Activated naive CD8-positive, alpha-beta T cell treated with anti-CD3 and anti-CD28 coated beads, Interleukin-2, amount 10 ng/mL, durations not matched to agents 7 days and 5 days (primary cell): ENCODE results near the gene LEKR1. TPM values are rescaled to one million over a fixed set of nuclear protein-coding genes. Genes with fewer than 3 reads are reported as not detected.

Source experiments
- ATAC-seq: fragments of 150-1000 bp; cut with Tn5 transposase; one replicate; pipeline ENCODE4 v1.10.0; 2021; ENCODE audit warnings: low read depth, moderate library complexity
- POLR2A ChIA-PET: fragments of 350-600 bp; sonication (Branson Sonifier 250); formaldehyde crosslinking; loops from one replicate; lab custom pipeline; 2021; ENCODE audit warnings: antibody characterized with exemption; lab: Charles Lee
- DNase-seq: peaks from one replicate; pipeline ENCODE4 v3.0.0; 2021
- H3K27ac Mint-ChIP-seq: one replicate; pipeline ENCODE4 v1.8.0; 2022; ENCODE audit warnings: mild to moderate bottlenecking, mixed read lengths
- H3K27me3 Mint-ChIP-seq: one replicate; pipeline ENCODE4 v1.8.0; 2022; ENCODE audit warnings: mild to moderate bottlenecking, moderate library complexity, mixed read lengths
- H3K36me3 Mint-ChIP-seq: one replicate; pipeline ENCODE4 v1.8.0; 2021; ENCODE audit warnings: mild to moderate bottlenecking, mixed read lengths
- H3K4me1 Mint-ChIP-seq: one replicate; pipeline ENCODE4 v1.8.0; 2021; ENCODE audit warnings: mixed read lengths
- H3K4me3 Mint-ChIP-seq: one replicate; pipeline ENCODE4 v1.8.0; 2022; ENCODE audit warnings: mild to moderate bottlenecking, moderate library complexity, mixed read lengths
- H3K9me3 Mint-ChIP-seq: one replicate; pipeline ENCODE4 v1.8.0; 2021; ENCODE audit warnings: mixed read lengths
- total RNA-seq, 2 experiments: library from RNA; stranded (reverse); gene quantifications; one replicate each; pipeline ENCODE4 v1.2.3, GENCODE V29; 2021

The LEKR1 gene
- total RNA-seq, 2 experiments from 2014 or later = 1.3 to 1.5 TPM

DNA sequence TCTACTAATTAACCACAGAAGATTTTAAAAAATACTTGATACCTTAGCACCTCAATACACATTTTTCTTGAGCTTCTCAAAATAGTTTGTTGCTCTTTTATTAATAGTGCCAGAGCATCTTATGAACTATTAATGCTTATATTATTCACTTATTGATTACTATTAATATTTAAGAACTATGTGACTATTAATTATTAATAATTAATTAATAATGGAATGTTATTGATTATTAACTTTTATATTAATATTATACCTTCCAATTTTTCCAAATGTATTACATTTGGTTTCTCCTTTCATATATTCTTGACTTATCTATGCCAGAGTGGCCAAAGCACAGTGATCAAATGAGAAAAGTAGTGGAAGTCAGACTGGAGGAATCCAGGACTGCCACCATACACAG lies 195.5 kb downstream of the LEKR1 start:
- no peak for ATAC-seq
- Mint-ChIP-seq H3K9me3 (no peaks in the 10 kb centered on the region), H3K4me1 (peaks cover 5% of the 10 kb centered on the region), H3K27ac (no peak overlapping the region), H3K36me3 (peaks cover 2% of the 10 kb centered on the region), H3K27me3 (peaks cover 2% of the 10 kb centered on the region), H3K4me3 (no peak overlapping the region)
- DNase-seq = no peak
- POLR2A ChIA-PET = no interaction called here

DNA sequence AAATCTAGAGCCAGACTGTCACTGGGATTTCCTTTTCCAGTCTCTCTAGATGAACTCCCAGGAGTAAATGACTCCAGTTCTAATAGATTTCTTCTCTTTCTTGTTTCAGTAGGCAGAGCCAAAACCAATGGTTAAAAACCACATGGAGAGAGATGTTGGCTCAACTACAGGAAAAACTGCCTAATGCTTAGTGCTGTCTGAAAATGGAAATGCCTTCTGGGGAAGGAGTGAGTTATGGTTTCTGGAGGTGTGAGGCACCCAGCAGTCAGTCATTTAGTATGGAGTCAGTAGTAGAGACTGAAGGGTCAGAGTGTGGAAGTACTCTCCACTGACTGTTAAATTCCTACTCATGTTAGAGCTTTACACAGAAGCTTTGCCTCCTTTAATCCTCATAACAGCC lies 197.1 kb downstream of the LEKR1 start:
- no peak for ATAC-seq
- Mint-ChIP-seq H3K9me3 (no peaks in the 10 kb centered on the region), H3K4me1 (peaks cover 8% of the 10 kb centered on the region), H3K27ac (no peak overlapping the region), H3K27me3 (peaks cover 5% of the 10 kb centered on the region), H3K4me3 (no peak overlapping the region), H3K36me3 (peaks cover 2% of the 10 kb centered on the region)
- DNase-seq = no peak
- POLR2A ChIA-PET = no interaction called here

GRCh38 chr3:157026091-157026490 lies 199.9 kb downstream of the LEKR1 start:
- DNase-seq (no peak), ATAC-seq (no peak)
- Mint-ChIP-seq H3K27ac (no peak overlapping the region), H3K36me3 (peaks cover 2% of the 10 kb centered on the region), H3K9me3 (no peaks in the 10 kb centered on the region), H3K4me3 (no peak overlapping the region), H3K4me1 (peaks cover 8% of the 10 kb centered on the region), H3K27me3 (peaks cover 7% of the 10 kb centered on the region)
- POLR2A ChIA-PET = no interaction called here

GRCh38 chr3:157027861-157028745 lies 201.9 kb downstream of the LEKR1 start:
- ATAC-seq (no peak), DNase-seq (no peak)
- Mint-ChIP-seq H3K27me3 (peaks cover 9% of the 10 kb centered on the region), H3K4me1 (peaks cover 3% of the 10 kb centered on the region), H3K4me3 (no peak overlapping the region), H3K9me3 (no peaks in the 10 kb centered on the region), H3K36me3 (peaks cover 2% of the 10 kb centered on the region), H3K27ac (no peak overlapping the region)
- POLR2A ChIA-PET = no interaction called here

DNA sequence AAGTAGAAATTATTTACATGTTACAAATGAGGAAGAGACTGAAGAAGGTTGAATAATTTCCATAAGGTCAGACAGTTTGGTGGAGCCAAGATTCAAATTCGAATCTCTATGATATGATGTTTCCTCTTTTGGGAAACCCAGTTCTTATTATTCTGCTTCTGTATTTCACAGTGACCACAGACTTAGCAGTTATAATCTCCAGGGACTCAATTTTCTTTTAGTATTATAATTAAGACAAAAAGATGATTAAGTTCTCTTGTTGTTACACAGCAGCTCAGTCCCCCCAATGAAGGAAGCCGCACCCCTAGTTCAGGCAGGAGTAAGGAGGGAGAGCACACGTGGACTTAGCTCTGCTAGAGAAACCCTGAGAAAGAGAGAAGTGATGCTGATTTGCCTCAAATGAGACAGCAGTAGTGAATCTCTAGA lies 203.2 kb downstream of the LEKR1 start:
- no peak for ATAC-seq
- POLR2A ChIA-PET = no interaction called here
- H3K9me3 Mint-ChIP-seq = no peaks in the 10 kb centered on the region
- H3K4me3 Mint-ChIP-seq = no peak overlapping the region
- no peak overlapping the region for H3K27ac Mint-ChIP-seq
- no peaks in the 10 kb centered on the region for H3K36me3 Mint-ChIP-seq
- H3K4me1 Mint-ChIP-seq = peaks cover 3% of the 10 kb centered on the region
- DNase-seq = no peak
- H3K27me3 Mint-ChIP-seq = peaks cover 9% of the 10 kb centered on the region

DNA sequence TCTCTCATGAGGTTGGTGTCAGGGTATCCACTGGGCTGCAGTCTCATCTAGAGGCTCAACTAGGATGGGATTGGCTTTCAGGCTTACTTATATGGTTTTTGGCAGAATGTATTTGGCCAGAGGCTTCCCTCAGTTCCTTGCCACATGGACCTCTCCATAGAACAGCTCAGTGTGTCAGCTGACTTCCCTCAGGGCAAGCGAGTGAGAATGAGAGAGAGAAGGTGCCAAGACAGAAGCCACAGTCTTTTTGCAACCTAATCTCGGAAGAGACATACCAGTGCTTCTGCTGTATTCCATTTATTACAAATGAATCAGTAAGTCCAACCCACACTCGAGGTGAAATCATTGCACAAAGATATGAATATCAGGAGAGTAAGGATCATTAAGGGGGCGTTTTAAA lies 204.6 kb downstream of the LEKR1 start:
- Mint-ChIP-seq H3K27me3 (peaks cover 11% of the 10 kb centered on the region), H3K9me3 (no peaks in the 10 kb centered on the region), H3K4me3 (no peak overlapping the region), H3K27ac (no peak overlapping the region), H3K4me1 (peaks cover 3% of the 10 kb centered on the region), H3K36me3 (no peaks in the 10 kb centered on the region)
- DNase-seq (no peak), ATAC-seq (no peak)
- POLR2A ChIA-PET = no interaction called here

DNA sequence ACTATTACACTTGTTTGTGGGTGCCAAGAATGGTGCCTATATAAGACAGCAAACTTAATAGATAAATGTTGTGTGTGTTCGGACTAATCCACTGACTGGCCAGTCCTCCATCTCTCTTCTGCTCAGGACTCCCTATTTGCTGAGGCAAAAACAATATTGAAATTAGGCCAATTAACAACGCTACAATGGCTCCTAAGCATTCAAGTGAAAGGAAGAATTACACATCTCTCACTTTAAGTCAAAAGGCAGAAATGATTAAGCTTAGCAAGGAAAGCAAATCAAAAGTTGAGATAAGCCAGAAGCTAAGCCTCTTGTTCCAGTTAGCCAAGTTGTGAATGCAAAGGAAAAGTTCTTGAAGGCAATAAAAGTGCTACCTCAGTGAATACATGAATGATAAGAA lies 206.8 kb downstream of the LEKR1 start:
- no peak for ATAC-seq
- H3K27ac Mint-ChIP-seq = no peak overlapping the region

GRCh38 chr3:157040456-157040855 lies 214.3 kb downstream of the LEKR1 start:
- no peaks in the 10 kb centered on the region for H3K4me1 Mint-ChIP-seq
- no peak overlapping the region for H3K27ac Mint-ChIP-seq
- H3K9me3 Mint-ChIP-seq = no peaks in the 10 kb centered on the region
- POLR2A ChIA-PET = no interaction called here
- ATAC-seq = no peak
- H3K27me3 Mint-ChIP-seq = peaks cover 36% of the 10 kb centered on the region
- H3K36me3 Mint-ChIP-seq = no peaks in the 10 kb centered on the region
- H3K4me3 Mint-ChIP-seq = no peak overlapping the region
- DNase-seq = no peak

More for the DNA sequence above, 206.8 kb downstream of the LEKR1 start:
- H3K4me1 Mint-ChIP-seq = peaks cover 2% of the 10 kb centered on the region
- DNase-seq = no peak
- no peaks in the 10 kb centered on the region for H3K9me3 Mint-ChIP-seq
- peaks cover 25% of the 10 kb centered on the region for H3K27me3 Mint-ChIP-seq
- H3K36me3 Mint-ChIP-seq = no peaks in the 10 kb centered on the region
- H3K4me3 Mint-ChIP-seq = no peak overlapping the region
- POLR2A ChIA-PET = no interaction called here

GRCh38 chr3:157042226-157042625 lies 216.1 kb downstream of the LEKR1 start:
- DNase-seq (no peak), ATAC-seq (no peak)
- no peaks in the 10 kb centered on the region for H3K4me1 Mint-ChIP-seq
- H3K4me3 Mint-ChIP-seq = no peak overlapping the region
- POLR2A ChIA-PET = no interaction called here
- H3K36me3 Mint-ChIP-seq = no peaks in the 10 kb centered on the region
- peaks cover 27% of the 10 kb centered on the region for H3K27me3 Mint-ChIP-seq
- H3K9me3 Mint-ChIP-seq = no peaks in the 10 kb centered on the region
- H3K27ac Mint-ChIP-seq = no peak overlapping the region

- H3K4me1 Mint-ChIP-seq = no peaks in the 10 kb centered on the region
- DNase-seq = no peak
Observed at GRCh38 chr3:157043771-157044170, 217.6 kb downstream of the LEKR1 start.

GRCh38 chr3:157045238-157045850 lies 219.2 kb downstream of the LEKR1 start:
- Mint-ChIP-seq H3K9me3 (peaks cover 2% of the 10 kb centered on the region), H3K4me3 (no peak overlapping the region), H3K36me3 (no peaks in the 10 kb centered on the region), H3K4me1 (no peaks in the 10 kb centered on the region), H3K27ac (no peak overlapping the region), H3K27me3 (peaks cover 17% of the 10 kb centered on the region)
- no peak for DNase-seq
- POLR2A ChIA-PET = no interaction called here
- no peak for ATAC-seq

More at GRCh38 chr3:157043771-157044170, 217.6 kb downstream of the LEKR1 start:
- Mint-ChIP-seq H3K4me3 (no peak overlapping the region), H3K36me3 (no peaks in the 10 kb centered on the region), H3K27me3 (peaks cover 19% of the 10 kb centered on the region), H3K9me3 (peaks cover 2% of the 10 kb centered on the region), H3K27ac (no peak overlapping the region)
- no peak for ATAC-seq
- POLR2A ChIA-PET = no interaction called here

- Mint-ChIP-seq H3K9me3 (peaks cover 2% of the 10 kb centered on the region), H3K27me3 (peaks cover 17% of the 10 kb centered on the region), H3K36me3 (no peaks in the 10 kb centered on the region), H3K27ac (no peak overlapping the region), H3K4me1 (no peaks in the 10 kb centered on the region), H3K4me3 (no peak overlapping the region)
- POLR2A ChIA-PET = no interaction called here
- ATAC-seq (no peak), DNase-seq (no peak)
Observed at GRCh38 chr3:157046520-157046919, 220.4 kb downstream of the LEKR1 start.

DNA sequence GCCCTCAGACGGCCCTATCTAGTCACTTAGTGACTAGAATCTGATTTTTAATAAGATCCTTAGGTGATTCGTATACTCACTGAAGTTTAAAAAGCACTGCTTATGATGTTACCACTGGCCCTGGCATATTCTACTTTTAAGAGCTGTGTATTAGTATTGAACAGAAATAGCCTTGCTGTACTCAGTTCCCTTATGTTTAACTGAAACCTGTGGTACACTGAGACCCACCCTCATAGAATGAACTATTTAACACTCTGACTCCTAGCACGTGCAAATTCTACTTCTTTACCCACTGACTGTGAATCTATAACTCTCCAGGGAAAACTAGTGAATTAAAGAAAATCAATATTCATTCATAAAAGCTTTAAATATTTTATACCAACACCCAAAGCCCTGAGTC lies 224.9 kb downstream of the LEKR1 start:
- H3K27me3 Mint-ChIP-seq = peaks cover 12% of the 10 kb centered on the region
- peaks cover 2% of the 10 kb centered on the region for H3K9me3 Mint-ChIP-seq
- POLR2A ChIA-PET = no interaction called here
- no peaks in the 10 kb centered on the region for H3K4me1 Mint-ChIP-seq
- H3K27ac Mint-ChIP-seq = no peak overlapping the region
- no peak overlapping the region for H3K4me3 Mint-ChIP-seq
- DNase-seq (no peak), ATAC-seq (no peak)
- no peaks in the 10 kb centered on the region for H3K36me3 Mint-ChIP-seq

DNA sequence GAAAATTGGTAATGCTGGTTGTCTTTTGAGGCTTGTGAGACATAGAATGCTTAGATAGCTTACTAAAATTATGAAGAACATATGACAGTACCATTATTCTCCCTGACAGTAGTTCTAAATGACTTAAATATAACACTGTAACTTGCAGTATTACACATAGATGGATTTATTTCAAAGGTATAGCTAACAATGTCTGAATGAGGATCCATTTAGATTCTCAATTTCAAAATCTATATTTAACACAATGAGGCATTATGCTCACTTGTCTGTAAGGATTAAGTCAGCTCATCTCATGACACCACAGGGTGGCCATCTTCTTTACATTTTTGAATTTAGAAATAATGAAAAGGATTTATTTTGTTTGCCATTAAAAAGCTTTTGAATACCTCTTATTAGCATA lies 225.4 kb downstream of the LEKR1 start:
- Mint-ChIP-seq H3K4me1 (no peaks in the 10 kb centered on the region), H3K9me3 (peaks cover 2% of the 10 kb centered on the region), H3K27me3 (peaks cover 12% of the 10 kb centered on the region), H3K36me3 (no peaks in the 10 kb centered on the region), H3K27ac (no peak overlapping the region), H3K4me3 (no peak overlapping the region)
- POLR2A ChIA-PET = no interaction called here
- DNase-seq (no peak), ATAC-seq (no peak)
